GM19023 (cell line): ENCODE data around the gene GRID2.
"Not testable (repeated sequence)": the region's sequence is repeated elsewhere in the genome, so short reads cannot be mapped to it uniquely, and the experiment has no call there.

ENCODE experiments used
- ATAC-seq: cut with Tn5 transposase; IDR thresholded peaks from one replicate; pipeline ENCODE4 v1.9.1; 2021; ENCODE audit warnings: mild to moderate bottlenecking, moderate library complexity; ENCODE audit not compliant: unreplicated experiment

GRID2 gene

DNA sequence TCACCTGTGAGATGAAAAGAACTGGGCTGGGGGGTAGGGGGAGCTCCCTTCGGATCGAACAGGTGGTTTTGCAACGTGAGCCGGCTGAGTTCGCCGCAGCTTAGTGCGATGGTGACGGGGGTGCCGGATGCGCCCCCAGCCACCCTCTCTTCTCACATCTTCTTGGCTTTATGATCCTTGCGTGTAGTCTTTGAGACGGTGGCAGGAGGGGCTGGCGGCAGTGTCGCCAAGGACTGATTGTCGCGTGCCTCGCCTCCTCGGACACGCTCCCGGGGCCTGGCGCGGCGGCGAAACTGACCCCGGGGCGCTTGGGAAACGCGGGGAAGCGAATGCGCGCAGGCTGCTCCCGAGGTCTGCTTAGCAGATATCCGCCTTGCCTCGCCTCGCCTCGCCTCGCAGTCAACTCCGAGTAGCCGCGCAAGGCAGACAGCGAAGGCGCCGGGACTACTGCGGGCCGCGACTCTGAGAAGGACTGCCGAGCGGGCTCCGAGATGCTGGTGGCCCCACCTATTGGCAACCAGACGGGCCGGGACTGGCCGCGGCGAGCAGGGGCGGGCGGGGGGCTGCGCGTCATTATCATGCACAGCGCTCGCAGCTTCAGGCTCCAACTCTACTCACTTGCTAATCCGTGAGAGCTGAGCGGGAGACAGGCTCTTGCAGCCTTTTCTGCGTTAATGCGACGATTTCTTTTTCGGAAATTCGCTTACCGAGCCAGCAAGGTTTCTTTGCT lies 1.5 kb downstream of the GRID2 start:
- ATAC-seq, result no peak

DNA sequence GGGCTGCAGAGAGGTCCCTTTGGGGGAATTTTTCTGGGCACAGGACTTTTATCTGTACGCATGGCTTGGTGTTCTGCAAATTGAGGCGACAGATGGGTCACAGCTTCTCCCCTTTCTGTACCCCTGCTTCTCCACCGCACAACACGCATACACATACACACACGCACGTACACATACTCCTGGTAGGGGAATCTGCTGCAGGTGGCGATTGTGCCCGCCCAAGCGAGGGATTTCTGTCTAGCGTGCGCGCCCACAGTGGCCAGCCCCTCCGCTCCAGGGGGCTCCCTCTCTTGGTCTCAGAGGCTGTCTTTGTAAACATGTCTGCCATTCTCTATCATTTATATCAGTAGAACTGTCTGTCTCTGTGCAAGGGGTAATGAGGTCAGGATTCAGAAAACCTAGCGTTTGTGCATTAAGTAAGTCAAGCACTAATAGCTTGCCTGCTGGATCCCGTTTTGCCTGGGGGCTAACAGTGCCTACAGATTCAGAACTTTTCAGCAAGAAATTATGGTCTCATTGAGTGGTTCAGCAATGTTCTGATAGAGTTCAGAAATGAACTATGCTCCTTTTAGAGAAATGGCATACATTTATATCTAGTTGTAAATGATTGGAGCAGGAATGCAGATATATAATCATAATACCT lies 2.2 kb downstream of the GRID2 start:
- ATAC-seq, result no peak

- ATAC-seq, result no peak
These were observed 3.4 kb downstream of the GRID2 start for GRCh38 chr4:92307181-92307580.

DNA sequence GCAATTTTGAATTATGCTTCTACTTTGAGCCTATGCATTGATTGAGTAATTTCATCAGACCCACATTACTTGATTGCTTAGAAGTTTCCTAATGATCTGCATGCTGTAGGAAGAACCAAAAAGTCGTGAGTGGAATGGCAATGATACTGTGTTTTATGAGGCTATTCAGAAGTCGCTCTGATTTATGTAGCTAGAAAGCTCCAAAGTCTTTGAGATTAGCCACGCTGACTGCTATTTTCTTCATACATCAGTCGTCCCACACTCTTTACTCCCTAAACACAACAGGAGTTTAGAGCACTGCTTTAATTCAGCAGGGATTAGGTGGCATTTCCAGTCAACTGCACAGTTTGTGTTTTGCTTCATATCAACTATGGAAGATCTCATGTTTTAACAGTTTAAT lies 4.1 kb downstream of the GRID2 start:
- no peak for ATAC-seq

DNA sequence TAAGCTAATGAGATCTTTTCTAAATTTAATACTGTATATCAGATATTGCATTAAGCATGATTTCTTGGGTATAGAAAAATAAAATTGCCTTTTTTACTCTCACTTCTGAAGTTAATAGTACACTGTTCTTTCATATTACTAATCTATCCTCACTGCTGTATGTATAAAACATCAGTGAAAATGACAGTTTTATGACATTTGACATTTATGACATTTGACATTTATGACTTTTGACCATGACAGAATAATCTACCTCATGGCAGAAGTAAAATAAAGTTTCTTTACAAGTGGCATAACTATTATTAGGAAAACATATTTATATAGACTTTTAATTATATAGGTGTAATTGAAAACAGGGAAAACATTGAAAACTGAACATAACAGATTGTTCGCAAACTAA lies 13.3 kb downstream of the GRID2 start:
- ATAC-seq, result no peak

- ATAC-seq, result no peak
These were observed 24.3 kb downstream of the GRID2 start for GRCh38 chr4:92328095-92328494.

DNA sequence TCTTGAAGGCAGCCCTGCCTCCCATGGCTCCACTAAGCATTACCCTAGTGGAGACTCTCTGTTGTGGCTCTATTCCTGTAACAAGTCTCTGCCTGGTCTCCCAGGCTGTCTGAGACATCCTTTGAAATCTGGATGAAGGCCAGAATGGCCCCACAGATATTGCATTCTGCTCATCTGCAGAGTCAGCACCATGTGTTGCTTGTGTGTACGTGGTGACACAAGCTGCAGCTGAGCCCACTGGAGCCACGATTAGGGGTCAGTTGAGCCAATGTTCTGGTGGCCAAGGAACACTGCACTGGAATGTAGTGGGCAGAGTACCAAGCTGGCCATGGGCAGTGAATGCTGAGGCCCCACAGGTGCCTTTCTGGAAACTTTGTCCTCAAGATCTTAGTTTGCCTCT lies 29.2 kb downstream of the GRID2 start:
- no peak for ATAC-seq

DNA sequence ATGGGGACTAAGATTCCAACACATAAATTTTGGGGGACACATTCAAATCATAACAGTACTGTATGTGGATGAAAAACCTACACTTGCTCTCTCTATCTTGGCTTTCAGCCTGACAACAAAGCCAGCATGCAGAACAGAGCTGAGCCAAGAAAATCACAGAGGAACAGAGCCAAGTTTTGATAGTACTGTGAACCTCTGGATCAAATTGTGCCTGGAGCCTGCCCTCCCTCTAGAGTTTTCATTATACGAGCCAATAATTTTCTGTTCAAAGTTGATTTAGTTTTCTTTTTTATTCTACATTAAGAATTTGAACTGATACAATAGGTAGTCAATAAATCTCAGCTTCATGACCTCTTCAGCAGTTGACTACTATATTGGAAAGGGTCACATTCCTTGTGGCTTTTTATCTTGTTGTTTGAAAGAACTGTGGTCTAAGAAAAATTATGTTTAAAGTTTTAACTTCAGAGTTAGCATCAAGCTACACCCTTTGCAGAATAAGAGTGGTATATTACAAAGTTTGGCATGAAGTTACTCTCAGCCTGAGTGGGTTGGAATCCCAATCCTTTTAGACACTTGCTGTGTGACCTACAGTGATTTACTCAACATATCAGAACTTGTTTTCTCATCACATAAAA lies 31.1 kb downstream of the GRID2 start:
- ATAC-seq, result no peak

DNA sequence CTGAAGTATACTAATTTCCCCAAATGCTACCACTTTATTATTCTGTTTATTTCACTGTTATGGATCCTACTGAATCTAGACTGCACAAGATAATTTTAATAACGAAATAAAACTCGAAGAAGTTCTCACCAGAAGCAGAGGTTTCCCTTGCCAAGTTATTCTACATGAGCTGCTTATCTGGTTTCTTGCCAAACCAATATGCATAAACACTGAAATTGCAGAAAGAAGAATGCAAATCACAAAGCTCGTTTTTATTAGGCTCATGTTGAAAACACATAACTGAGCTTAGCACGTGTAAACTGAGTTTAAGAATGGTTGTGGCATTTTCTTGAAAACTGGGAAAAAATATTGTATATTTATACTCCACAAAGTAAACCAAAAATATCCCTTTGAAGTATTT lies 35.9 kb downstream of the GRID2 start:
- no peak for ATAC-seq

GRCh38 chr4:92344216-92344615 lies 40.5 kb downstream of the GRID2 start:
- ATAC-seq, result no peak

DNA sequence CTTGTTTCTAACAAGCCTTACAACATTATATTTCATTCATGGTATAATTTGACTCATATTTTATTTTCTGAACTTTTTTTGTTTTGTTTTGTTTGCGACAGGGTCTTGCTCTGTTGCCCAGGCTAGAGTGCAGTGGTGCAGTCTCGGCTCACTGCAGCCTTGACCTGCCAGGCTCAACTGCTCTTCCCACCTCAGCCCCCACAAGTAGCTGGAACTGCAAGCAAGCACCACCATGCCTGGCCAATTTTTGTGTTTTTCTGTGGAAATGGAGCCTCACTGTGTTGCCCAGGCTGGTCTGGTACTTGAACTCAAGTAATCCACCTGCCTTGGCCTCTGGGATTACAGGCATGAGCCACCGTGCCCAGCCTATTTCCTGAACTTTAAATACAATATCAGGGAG lies 42.5 kb downstream of the GRID2 start:
- no peak for ATAC-seq

DNA sequence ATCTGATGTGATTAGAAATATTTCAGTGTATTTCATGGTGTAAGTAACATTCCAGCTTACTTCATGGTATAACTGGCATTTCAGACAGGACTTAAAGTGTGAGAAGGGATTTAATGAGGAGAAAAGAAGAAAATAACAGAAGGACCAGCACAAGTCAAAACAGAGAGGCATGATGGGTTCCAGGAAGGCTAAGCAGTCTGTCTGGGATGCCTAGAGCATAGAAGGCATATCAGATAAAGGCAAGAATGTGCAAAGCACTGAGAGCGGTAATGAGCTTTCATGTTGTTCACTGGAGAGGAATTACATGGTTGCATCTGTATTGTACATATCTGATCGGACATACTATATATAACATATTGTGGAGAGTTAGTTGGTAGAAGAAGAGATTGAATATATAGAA lies 54.2 kb downstream of the GRID2 start:
- ATAC-seq, result no peak

GRCh38 chr4:92359491-92359890 lies 55.7 kb downstream of the GRID2 start:
- no peak for ATAC-seq

DNA sequence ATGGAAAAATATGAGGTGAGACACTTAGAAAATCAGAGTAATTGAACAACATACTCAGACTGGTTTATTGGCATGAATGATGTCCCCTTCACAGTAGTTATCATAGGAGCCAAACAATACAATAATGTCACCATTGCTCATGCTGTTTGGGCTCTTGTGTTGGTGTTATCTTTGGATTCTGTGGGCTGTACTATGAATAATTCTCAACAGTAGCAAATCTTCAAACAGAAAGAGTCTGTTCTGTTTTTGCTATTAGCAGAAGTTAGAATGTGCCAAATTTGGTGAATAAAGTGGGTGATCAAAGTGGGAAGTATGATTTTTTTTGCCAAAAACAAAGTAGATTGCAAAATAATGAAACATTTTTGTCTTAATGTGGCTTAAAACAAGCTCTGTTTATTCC lies 58.3 kb downstream of the GRID2 start:
- ATAC-seq, result no peak

DNA sequence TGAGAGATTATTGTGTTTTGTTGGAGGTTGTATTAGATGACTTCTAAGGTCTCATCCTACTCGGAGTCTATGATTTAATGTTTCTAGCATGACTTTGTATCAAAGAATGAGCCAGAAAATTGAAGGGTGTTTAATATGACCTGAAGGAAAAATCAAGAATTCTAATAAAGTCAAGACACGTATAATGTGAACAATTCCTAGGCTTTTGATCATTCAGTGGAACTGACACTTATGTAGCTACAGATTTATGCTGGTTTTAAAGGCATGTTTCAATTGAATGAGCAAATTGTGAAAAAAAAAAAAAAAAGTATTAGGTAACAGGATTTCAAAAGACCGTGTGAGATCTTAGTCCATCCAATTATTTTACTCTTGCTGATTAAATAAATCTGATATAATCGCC lies 64.9 kb downstream of the GRID2 start:
- no peak for ATAC-seq

DNA sequence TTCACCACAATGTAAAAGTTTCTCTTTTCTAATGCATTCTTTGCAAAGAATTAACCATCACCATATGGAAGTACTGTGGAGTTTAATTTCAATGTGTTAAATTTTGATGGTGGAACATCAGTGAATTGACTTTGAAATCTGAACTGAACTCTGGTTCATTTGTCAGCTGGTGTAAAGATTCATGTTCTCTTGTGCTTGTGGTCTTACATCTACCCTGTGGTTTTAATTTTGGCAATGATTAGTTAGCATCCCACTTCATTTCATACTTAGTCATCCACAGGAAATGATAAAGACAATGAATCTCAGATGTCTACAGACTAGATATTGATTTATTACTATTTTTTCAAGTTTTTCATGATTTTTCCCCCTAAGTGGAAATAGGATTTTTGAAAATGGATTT lies 77.8 kb downstream of the GRID2 start:
- no peak for ATAC-seq

DNA sequence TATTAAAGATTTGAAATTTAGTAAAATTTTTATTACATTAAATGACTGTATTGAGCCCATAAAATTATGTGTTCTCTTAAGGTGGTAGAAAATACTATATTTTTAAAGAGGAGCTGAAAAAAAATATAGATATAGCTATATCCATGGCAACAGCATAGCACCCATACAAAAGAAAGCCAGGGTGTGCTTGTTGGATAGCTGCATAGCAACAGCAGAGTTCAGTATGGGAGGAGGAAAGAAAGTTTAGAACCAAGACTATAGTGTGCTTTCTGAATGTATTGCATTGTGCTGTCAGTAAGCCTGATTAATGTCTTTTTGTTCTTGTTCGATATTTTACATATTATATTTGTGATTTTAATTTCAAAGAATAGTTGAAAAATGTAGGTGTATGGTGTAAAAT lies 78.4 kb downstream of the GRID2 start:
- ATAC-seq, result no peak

DNA sequence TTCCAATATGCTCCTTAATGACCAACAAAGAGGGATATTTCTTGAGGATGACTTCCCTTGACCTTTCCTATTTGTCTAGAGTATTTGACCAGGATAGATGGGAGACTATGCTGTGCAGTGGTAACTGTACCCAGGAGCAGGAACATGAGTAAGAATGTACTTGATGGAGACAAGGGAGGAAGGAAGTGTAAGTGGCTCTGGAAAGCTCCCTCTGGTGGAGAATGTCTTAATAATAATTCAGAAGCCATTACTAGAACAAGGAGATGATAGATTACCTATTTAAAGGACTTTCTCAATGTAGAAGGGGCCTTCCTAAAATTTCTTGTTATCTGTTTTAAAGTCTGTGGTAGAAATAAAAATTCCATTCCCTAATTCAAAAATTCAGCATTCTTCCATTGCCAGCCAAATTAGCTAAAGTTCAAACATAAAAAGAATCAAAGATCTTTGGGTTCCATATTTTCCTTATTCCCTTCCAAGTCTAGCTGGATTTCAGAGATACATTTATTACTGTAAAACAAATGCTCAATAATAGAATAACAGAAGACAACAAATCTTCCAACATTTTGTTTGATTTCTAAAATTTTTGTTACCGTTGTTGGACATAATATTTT lies 83.8 kb downstream of the GRID2 start:
- no peak for ATAC-seq

DNA sequence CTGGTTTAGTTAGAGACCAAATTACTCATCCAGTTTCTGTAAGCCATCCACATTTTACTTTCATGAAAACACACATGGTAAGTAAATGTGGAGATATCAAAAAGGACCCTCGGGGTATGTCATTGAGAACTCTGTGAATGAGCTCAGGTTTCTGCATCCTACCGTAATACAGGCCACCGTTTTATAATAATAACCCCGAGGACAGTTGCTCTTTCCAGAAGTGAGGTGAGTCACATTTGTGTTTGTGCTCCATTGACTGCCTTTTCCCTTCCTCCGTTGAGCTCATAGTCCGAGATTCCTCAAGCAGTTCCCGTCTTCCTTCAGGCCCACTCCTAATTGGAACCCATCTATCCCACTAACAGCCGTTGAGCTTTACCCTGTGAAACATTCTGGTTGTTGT lies 95.3 kb downstream of the GRID2 start:
- no peak for ATAC-seq

DNA sequence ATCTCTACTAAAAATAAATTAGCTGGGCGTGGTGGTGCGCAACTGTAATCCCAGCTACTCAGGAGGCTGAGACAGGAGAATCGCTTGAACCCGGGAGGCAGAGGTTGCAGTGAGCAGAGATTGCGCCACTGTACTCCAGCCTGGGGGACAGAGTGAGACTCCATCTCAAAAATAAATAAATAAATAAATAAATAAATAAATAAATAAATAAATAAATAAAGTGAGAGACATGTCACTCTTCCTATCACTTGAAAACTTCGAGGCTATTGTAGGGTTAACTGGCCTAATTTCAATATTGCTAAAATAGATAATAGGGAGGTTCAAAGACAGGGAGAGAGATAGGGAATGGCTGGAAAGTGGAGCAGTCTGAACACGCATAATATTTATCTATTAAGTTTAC lies 99.8 kb downstream of the GRID2 start:
- ATAC-seq, result not testable (repeated sequence)

DNA sequence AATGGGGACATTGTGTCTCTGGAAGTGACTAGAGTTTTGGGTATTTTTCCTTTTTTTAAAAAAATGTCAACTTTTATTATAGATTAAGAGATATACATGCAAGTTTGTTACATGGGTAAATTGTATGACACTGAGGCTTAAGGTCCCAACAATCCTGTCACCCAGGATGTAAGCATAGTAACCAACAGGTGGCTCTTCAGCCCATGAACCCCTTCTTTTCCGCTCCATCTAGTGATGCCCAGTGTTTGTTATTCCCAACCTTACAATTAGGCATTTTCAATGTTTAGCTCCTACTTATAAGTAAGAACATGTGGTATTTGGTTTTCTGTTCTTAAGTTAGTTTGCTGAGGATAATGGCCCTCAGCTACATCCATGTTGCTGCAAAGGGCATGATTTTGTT lies 102.7 kb downstream of the GRID2 start:
- no peak for ATAC-seq

DNA sequence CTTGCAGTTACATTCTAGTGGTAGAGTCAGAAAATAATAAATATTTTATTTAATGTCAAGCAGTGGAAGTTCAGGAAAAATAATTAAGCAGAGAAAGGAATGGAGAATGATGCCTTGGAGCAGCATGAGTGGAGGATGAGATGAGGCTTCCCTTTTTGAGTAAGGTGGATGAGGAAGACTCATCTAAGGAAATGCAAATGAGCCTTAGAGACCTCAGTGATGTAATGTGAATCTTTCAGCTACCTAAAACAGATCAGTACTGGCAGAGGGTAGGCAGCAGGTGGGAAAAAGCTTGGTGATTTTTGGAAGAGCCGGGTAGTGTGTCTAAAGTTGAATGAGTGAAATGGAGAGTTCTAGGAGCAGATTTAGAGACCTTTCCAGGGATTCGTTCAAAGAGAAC lies 118.2 kb downstream of the GRID2 start:
- peak; percentile 84 for ATAC-seq
